Tibial nerve (tissue), 4 donors: Measurements from ENCODE around the gene PPIL3. TPM values are rescaled to one million over a fixed set of nuclear protein-coding genes. Genes with fewer than 3 reads are reported as not detected.

ENCODE experiments used
- DNase-seq, 2 donors: peaks; one replicate each; pipeline ENCODE4 v3.0.0-alpha.2; 2019; ENCODE audit warnings: low spot score in 2 of 2
- H3K27ac ChIP-seq, 4 donors: fragments of 200-600 bp; sonication (generic) in 3 of 4; one replicate each; pipeline ENCODE4 v1.5.1; 2017 to 2019; ENCODE audit warnings: mild to moderate bottlenecking in 1 of 4
- H3K27me3 ChIP-seq, 2 donors: fragments of 200-600 bp; sonication (generic) in 1 of 2; one replicate each; pipeline versions ENCODE4 v1.5.1 to v1.6.0; 2017 to 2019
- H3K36me3 ChIP-seq, 3 donors: fragments of 200-600 bp; sonication (generic); one replicate each; pipeline ENCODE4 v1.5.1; 2018 to 2019
- H3K4me1 ChIP-seq, 4 donors: fragments of 200-600 bp; sonication (generic) in 3 of 4; one replicate each; pipeline ENCODE4 v1.5.1; 2017 to 2019
- H3K4me3 ChIP-seq, 4 donors: fragments of 200-600 bp; sonication (generic) in 3 of 4; one replicate each; pipeline ENCODE4 v1.5.1; 2017 to 2019; ENCODE audit warnings: mild to moderate bottlenecking in 1 of 4, moderate library complexity in 1 of 4
- H3K9me3 ChIP-seq, 4 donors: fragments of 200-600 bp; sonication (generic) in 3 of 4; one replicate each; pipeline ENCODE4 v1.5.1; 2017 to 2019
- EP300 ChIP-seq, 2 donors: sonication (generic); formaldehyde crosslinking; IDR thresholded peaks; one replicate each; pipeline ENCODE4 v1.6.1; 2017; ENCODE audit warnings: antibody characterized with exemption in 2 of 2, mild to moderate bottlenecking in 1 of 2
- POLR2A ChIP-seq, 2 donors: fragments of 450-650 bp; IDR thresholded peaks; one replicate each; pipeline ENCODE4 v1.6.1; 2017; ENCODE audit warnings: antibody characterized with exemption in 2 of 2, mild to moderate bottlenecking in 2 of 2, moderate library complexity in 2 of 2
- WGBS, 2 donors: methylation state at CpG; one replicate each; pipeline ENCODE4 v1.1.5; 2018; 5-methylcytosine and 5-hydroxymethylcytosine counted together
- total RNA-seq, 4 donors: library from RNA; depleted of rRNA; stranded (reverse); fragments of >200 nt; gene quantifications; one replicate each; pipeline ENCODE4 v1.1.0, GENCODE V29; 2016
- TF ChIP-seq, protein P1 (sequence below), 5 experiments: fragments of 200-600 bp in 3 of 5; fragments of 450-650 bp in 2 of 5; sonication (generic) in 3 of 5; IDR thresholded peaks; one replicate each; pipeline ENCODE4 v1.5.1; 2016 to 2019; ENCODE audit warnings: antibody characterized with exemption in 5 of 5, mild to moderate bottlenecking in 3 of 5, moderate library complexity in 2 of 5

Gene PPIL3
- total RNA-seq, 4 donors from 2014 or later = 24.6 to 119 (median 30.3) TPM

DNA sequence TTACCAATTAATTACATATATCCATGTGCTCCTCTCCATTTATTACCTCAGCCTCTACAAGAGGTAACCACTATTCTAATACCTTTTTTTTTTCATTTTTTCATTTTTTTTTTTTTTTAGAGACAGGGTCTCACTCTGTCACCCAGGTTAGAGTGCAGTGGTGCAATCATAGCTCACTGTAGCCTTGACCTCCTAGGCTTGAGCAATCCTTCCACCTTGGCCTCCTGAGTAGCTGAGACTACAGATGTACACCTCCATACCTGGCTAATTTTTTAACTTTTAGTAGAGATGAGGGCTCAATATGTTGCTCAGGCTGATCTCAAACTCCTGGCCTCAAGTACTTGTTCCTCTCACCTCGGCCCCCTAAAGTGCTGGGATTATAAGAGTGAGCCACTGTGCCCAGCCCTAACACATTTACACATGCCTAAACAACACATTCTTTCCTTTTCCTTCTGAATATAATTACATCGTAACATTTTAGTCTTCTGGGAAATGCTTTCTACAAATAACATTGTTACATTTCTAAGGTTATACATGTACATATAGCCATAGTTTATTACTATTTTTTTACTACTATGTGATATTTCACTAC is 10.5 kb downstream of the PPIL3 start:
- no peak for TF ChIP-seq POLR2A (IDR thresholded peaks at IDR 0.05)
- TF ChIP-seq EP300 (IDR thresholded peaks at IDR 0.05) = no peak
- TF ChIP-seq, protein P1, sequence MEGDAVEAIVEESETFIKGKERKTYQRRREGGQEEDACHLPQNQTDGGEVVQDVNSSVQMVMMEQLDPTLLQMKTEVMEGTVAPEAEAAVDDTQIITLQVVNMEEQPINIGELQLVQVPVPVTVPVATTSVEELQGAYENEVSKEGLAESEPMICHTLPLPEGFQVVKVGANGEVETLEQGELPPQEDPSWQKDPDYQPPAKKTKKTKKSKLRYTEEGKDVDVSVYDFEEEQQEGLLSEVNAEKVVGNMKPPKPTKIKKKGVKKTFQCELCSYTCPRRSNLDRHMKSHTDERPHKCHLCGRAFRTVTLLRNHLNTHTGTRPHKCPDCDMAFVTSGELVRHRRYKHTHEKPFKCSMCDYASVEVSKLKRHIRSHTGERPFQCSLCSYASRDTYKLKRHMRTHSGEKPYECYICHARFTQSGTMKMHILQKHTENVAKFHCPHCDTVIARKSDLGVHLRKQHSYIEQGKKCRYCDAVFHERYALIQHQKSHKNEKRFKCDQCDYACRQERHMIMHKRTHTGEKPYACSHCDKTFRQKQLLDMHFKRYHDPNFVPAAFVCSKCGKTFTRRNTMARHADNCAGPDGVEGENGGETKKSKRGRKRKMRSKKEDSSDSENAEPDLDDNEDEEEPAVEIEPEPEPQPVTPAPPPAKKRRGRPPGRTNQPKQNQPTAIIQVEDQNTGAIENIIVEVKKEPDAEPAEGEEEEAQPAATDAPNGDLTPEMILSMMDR (IDR thresholded peaks at IDR 0.05) = no peak
- WGBS, 2 donors = 88 to 92% methylated on average over 2 of the region's 2 CpGs
- Histone ChIP-seq H3K27me3 (no peaks in the 10 kb centered on the region), H3K4me1 (no peaks in the 10 kb centered on the region), H3K4me3 (no peak overlapping the region), H3K9me3 (no peaks in the 10 kb centered on the region), H3K36me3 (peaks cover 5 to 99% (median 6%) of the 10 kb centered on the region in 3 donors), H3K27ac (no peak overlapping the region)
- DNase-seq = no peak

DNA sequence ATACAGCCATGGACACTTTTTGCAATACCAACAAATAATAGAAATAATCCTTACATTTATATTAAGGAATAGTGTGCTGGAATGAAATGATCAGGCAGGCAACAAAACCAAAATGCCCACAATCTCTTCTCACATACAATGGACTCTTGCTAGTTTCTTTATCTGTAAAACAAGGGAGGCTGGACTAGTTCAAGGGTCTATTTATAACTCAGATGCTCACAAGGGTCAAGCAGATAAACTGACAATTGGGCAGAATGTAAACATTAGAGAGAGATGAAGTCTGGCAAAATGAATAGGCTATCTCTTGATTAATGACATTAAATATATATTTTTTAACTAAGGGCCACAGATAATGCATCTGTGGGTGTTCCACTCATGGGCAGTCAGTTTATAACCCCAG is 11.4 kb downstream of the PPIL3 start:
- Histone ChIP-seq H3K9me3 (no peaks in the 10 kb centered on the region), H3K4me3 (no peak overlapping the region), H3K4me1 (no peaks in the 10 kb centered on the region), H3K27ac (no peak overlapping the region), H3K27me3 (no peaks in the 10 kb centered on the region), H3K36me3 (peaks cover 5 to 99% (median 6%) of the 10 kb centered on the region in 3 donors)
- TF ChIP-seq EP300 (IDR thresholded peaks at IDR 0.05) = no peak
- TF ChIP-seq, protein P1 (IDR thresholded peaks at IDR 0.05) = no peak
- no peak for TF ChIP-seq POLR2A (IDR thresholded peaks at IDR 0.05)
- no peak for DNase-seq

DNA sequence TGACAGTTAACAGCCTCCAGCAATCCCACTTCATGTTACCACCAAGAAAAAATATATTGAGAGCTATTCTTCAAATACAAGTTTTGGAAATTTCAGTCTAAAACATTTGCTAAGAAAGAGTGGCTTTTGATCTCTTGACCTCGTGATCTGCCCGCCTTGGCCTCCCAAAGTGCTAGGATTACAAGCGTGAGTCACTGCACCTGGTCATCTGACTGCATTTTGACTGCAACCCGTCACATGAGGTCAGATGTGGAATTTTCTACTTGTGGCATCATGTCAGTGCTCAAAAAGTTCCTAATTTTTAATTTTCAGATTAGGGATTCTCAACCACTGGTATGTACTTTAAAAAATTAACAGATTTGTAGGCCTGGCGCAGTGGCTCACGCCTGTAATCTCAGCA is 15.3 kb downstream of the PPIL3 start:
- Histone ChIP-seq H3K36me3 (peaks cover 0 to 90% (median 0%) of the 10 kb centered on the region in 3 donors), H3K27ac (no peak overlapping the region), H3K27me3 (no peaks in the 10 kb centered on the region), H3K4me3 (no peak overlapping the region), H3K9me3 (no peaks in the 10 kb centered on the region), H3K4me1 (no peaks in the 10 kb centered on the region)
- TF ChIP-seq, protein P1 (IDR thresholded peaks at IDR 0.05) = no peak
- TF ChIP-seq EP300 (IDR thresholded peaks at IDR 0.05) = no peak
- TF ChIP-seq POLR2A (IDR thresholded peaks at IDR 0.05) = no peak
- no peak for DNase-seq
- 97 to 98% methylated on average over 6 of the region's 6 CpGs for WGBS, 2 donors

DNA sequence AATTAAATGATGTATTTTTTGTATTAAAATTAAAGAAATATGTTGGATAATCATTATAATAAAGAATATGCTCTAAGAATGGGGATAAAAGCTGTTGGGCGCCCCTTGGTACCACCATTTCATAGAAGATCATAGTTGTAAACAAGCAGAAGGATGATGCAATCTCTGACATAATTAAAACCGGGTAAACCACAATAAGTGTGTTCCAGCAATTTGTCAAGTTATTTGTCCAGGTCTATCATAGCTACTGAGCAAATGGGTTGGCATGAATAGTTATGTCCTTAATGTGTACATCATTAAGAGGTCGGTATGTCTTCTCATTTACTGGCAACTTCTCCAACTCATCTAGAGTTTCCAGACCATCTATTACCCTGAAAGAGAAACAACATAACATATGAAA is 17.7 kb downstream of the PPIL3 start:
- 82 to 87% methylated on average over 3 of the region's 3 CpGs for WGBS, 2 donors
- TF ChIP-seq EP300 (IDR thresholded peaks at IDR 0.05) = no peak
- TF ChIP-seq POLR2A (IDR thresholded peaks at IDR 0.05) = no peak
- TF ChIP-seq, protein P1 (IDR thresholded peaks at IDR 0.05) = no peak
- Histone ChIP-seq H3K36me3 (peaks cover 0 to 65% (median 0%) of the 10 kb centered on the region in 3 donors), H3K4me1 (peaks cover 0 to 13% (median 0%) of the 10 kb centered on the region in 4 donors), H3K27ac (no peak overlapping the region), H3K27me3 (no peaks in the 10 kb centered on the region), H3K4me3 (no peak overlapping the region), H3K9me3 (no peaks in the 10 kb centered on the region)
- DNase-seq = no peak

DNA sequence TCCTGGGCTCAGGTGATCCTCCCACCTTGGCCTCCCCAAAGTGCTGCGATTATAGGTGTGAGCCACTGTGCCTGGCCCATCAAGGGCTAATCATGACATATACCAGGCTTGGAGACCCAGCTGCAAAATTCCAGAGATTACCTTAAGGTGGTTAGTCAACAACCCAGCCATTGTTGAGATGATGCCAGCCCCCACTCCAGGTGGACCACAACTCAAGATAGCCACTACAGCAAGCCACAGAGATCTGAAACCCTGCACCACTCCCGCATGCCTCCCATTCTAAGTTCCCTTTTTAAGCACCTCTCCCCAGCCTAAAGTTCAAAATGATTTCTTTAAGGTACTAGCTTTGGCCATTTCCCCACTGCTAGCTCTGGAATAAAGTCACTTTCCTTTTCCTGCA is 19.9 kb downstream of the PPIL3 start:
- H3K27me3 ChIP-seq = no peaks in the 10 kb centered on the region
- no peaks in the 10 kb centered on the region for H3K9me3 ChIP-seq
- TF ChIP-seq POLR2A (IDR thresholded peaks at IDR 0.05) (no peak), EP300 (IDR thresholded peaks at IDR 0.05) (no peak)
- TF ChIP-seq, protein P1 (IDR thresholded peaks at IDR 0.05) = no peak
- peaks cover 0 to 20% (median 3%) of the 10 kb centered on the region in 4 donors for H3K4me1 ChIP-seq
- 91 to 97% methylated on average over 2 of the region's 2 CpGs for WGBS, 2 donors
- peaks cover 0 to 44% (median 0%) of the 10 kb centered on the region in 3 donors for H3K36me3 ChIP-seq
- DNase-seq = no peak
- no peak overlapping the region for H3K4me3 ChIP-seq
- H3K27ac ChIP-seq = no peak overlapping the region
